Measurements from ENCODE around the gene WBP2. TPM values are rescaled to one million over a fixed set of nuclear protein-coding genes. Genes with fewer than 3 reads are reported as not detected.
"Not testable (repeated sequence)": the region's sequence is repeated elsewhere in the genome, so short reads cannot be mapped to it uniquely, and the experiment has no call there.

WBP2 gene
- polyA plus RNA-seq, 3 donors, result 62.4 to 93.3 (median 67.9) TPM

- H3K36me3 ChIP-seq (replicated peaks in 1 of 2; ENCODE audit: control insufficient read depth in 1 of 2, insufficient read depth in 2 of 2, low read length in 2 of 2), result peaks cover 15 to 34% of the 10 kb centered on the region in 2 donors
- no peak overlapping the region for H3K27ac ChIP-seq (ENCODE audit: low read depth in 1 of 2, low read length in 2 of 2)
- no peak overlapping the region for H3K4me3 Mint-ChIP-seq
- H3K79me2 ChIP-seq (ENCODE audit: insufficient read depth, low read length), result no peaks in the 10 kb centered on the region
- no peak for DNase-seq
- WGBS (ENCODE audit: insufficient coverage), result 88% methylated on average over 1 of the region's 6 CpGs
- no peak overlapping the region for H3K4me2 ChIP-seq (replicated peaks; ENCODE audit: extremely low read depth, low read length, poor library complexity, severe bottlenecking)
- H3K27me3 ChIP-seq (ENCODE audit: control insufficient read depth in 2 of 2, insufficient read depth in 2 of 2, low read length in 2 of 2), result no peaks in the 10 kb centered on the region
- H3K9ac ChIP-seq (ENCODE audit: insufficient read depth, low read length, poor library complexity, severe bottlenecking), result no peak overlapping the region
- H2AFZ ChIP-seq (ENCODE audit: insufficient read depth, low read depth, low read length, poor library complexity, severe bottlenecking), result no peak overlapping the region
- H3K27me3 Mint-ChIP-seq (ENCODE audit: low read depth in 3 of 3), result peaks cover 3 to 8% (median 7%) of the 10 kb centered on the region in 3 donors
- H3K4me1 ChIP-seq (ENCODE audit: control insufficient read depth in 1 of 2, insufficient read depth in 2 of 2, low read length in 2 of 2), result peaks cover 8 to 14% of the 10 kb centered on the region in 2 donors
- H4K20me1 ChIP-seq (ENCODE audit: insufficient read depth, low read length), result peaks cover 9% of the 10 kb centered on the region
- TF ChIP-seq CTCF (IDR thresholded peaks at IDR 0.05), result no peak
- intact Hi-C loops (cut with micrococcal nuclease), result no loop called here
- H3K9me3 Mint-ChIP-seq, result peaks cover 0 to 5% (median 0%) of the 10 kb centered on the region in 7 donors
- peaks cover 15% of the 10 kb centered on the region for H3K4me1 Mint-ChIP-seq
- no peaks in the 10 kb centered on the region for H3K9me3 ChIP-seq (replicated peaks in 1 of 2; ENCODE audit: control insufficient read depth in 1 of 2, insufficient read depth in 1 of 2, low read length in 2 of 2)
- H3K27ac Mint-ChIP-seq, result peak overlapping the region in 2 of 7 donors; percentile 30 to 58
- no peak overlapping the region for H3K4me3 ChIP-seq (replicated peaks in 1 of 3; ENCODE audit: low read depth in 2 of 3, low read length in 3 of 3)
- peaks cover 16 to 26% of the 10 kb centered on the region in 2 donors for H3K36me3 Mint-ChIP-seq
Observed at GRCh38 chr17:75888484-75888883, 33.3 kb upstream of the WBP2 start.

GRCh38 chr17:75885860-75886259 is 30.7 kb upstream of the WBP2 start:
- H3K9me3 Mint-ChIP-seq; H3K79me2 ChIP-seq (ENCODE audit: insufficient read depth, low read length); H3K27ac ChIP-seq (ENCODE audit: low read depth in 1 of 2, low read length in 2 of 2); H3K4me3 ChIP-seq (replicated peaks in 1 of 3; ENCODE audit: low read depth in 2 of 3, low read length in 3 of 3); H3K9me3 ChIP-seq (replicated peaks in 1 of 2; ENCODE audit: control insufficient read depth in 1 of 2, insufficient read depth in 1 of 2, low read length in 2 of 2); H3K9ac ChIP-seq (ENCODE audit: insufficient read depth, low read length, poor library complexity, severe bottlenecking); intact Hi-C loops (cut with micrococcal nuclease); H3K27ac Mint-ChIP-seq; H3K27me3 ChIP-seq (ENCODE audit: control insufficient read depth in 2 of 2, insufficient read depth in 2 of 2, low read length in 2 of 2); H2AFZ ChIP-seq (ENCODE audit: insufficient read depth, low read depth, low read length, poor library complexity, severe bottlenecking); H4K20me1 ChIP-seq (ENCODE audit: insufficient read depth, low read length); DNase-seq; H3K4me2 ChIP-seq (replicated peaks; ENCODE audit: extremely low read depth, low read length, poor library complexity, severe bottlenecking); H3K4me3 Mint-ChIP-seq: not testable (repeated sequence)
- H3K4me1 Mint-ChIP-seq, result peaks cover 15% of the 10 kb centered on the region
- peaks cover 8 to 14% of the 10 kb centered on the region in 2 donors for H3K4me1 ChIP-seq (ENCODE audit: control insufficient read depth in 1 of 2, insufficient read depth in 2 of 2, low read length in 2 of 2)
- peaks cover 9 to 22% (median 15%) of the 10 kb centered on the region in 3 donors for H3K27me3 Mint-ChIP-seq (ENCODE audit: low read depth in 3 of 3)
- peaks cover 8 to 15% of the 10 kb centered on the region in 2 donors for H3K36me3 Mint-ChIP-seq
- WGBS (ENCODE audit: insufficient coverage), result 86% methylated on average over 4 of the region's 9 CpGs
- H3K36me3 ChIP-seq (replicated peaks in 1 of 2; ENCODE audit: control insufficient read depth in 1 of 2, insufficient read depth in 2 of 2, low read length in 2 of 2), result peaks cover 7 to 19% of the 10 kb centered on the region in 2 donors

Data from CD14-positive monocyte (primary cell).